SK-N-SH (cell line): ENCODE results near the gene HVCN1. TPM values are rescaled to one million over a fixed set of nuclear protein-coding genes. Genes with fewer than 3 reads are reported as not detected.

Experiments used
- CTCF ChIA-PET: fragments of 300-600, 350-600 bp; formaldehyde crosslinking; extraction: SDS; loops from one replicate; lab custom pipeline; 2021; lab: Yijun Ruan, JAX
- POLR2A ChIA-PET: fragments of 350-600 bp; sonication (Branson Sonifier 250); formaldehyde crosslinking; extraction: SDS; loops from one replicate; lab custom pipeline; 2020; ENCODE audit warnings: antibody characterized with exemption, inconsistent platforms; lab: Yijun Ruan, JAX
- DNase-seq: peaks from one replicate; pipeline ENCODE4 v3.0.0; 2012
- H2AFZ ChIP-seq: fragments of 200-600 bp; sonication (generic); 2 replicates; pipeline ENCODE4 v1.8.1; 2016; ENCODE audit warnings: antibody characterized with exemption, mild to moderate bottlenecking, low read depth
- H3F3A ChIP-seq: fragments of 200-600 bp; sonication (generic); replicated peaks from 2 replicates; pipeline ENCODE3; 2016; ENCODE audit warnings: antibody characterized with exemption, mild to moderate bottlenecking; ENCODE audit not compliant: insufficient read depth
- H3K27ac ChIP-seq, 2 experiments: fragments of 200-500 bp in 1 of 2; fragments of 200-600 bp in 1 of 2; sonication (Bioruptor generic) in 1 of 2; sonication (generic), shearing (Covaris generic) in 1 of 2; 2 replicates each; pipeline versions ENCODE4 v1.5.1 to v1.6.1; 2014 to 2016; ENCODE audit warnings: low read depth in 2 of 2, inconsistent platforms in 1 of 2, low read length in 1 of 2, mild to moderate bottlenecking in 1 of 2, mixed read lengths in 1 of 2
- H3K27me3 ChIP-seq: fragments of 200-600 bp; sonication (generic), shearing (Covaris generic); 2 replicates; pipeline ENCODE4 v1.6.1; 2016; ENCODE audit warnings: mixed run types; ENCODE audit not compliant: insufficient read depth
- H3K36me3 ChIP-seq, 2 experiments: fragments of 200-500 bp in 1 of 2; fragments of 200-600 bp in 1 of 2; sonication (Bioruptor generic) in 1 of 2; sonication (generic) in 1 of 2; replicated peaks in 1 of 2; 2 replicates each; pipeline versions ENCODE3 to v1.5.1; 2014 to 2016; ENCODE audit warnings: low read length in 1 of 2, mild to moderate bottlenecking in 1 of 2; ENCODE audit not compliant: insufficient read depth in 2 of 2, control insufficient read depth in 1 of 2
- H3K4me1 ChIP-seq, 2 experiments: fragments of 200-500 bp in 1 of 2; fragments of 200-600 bp in 1 of 2; sonication (Bioruptor generic) in 1 of 2; sonication (generic), shearing (Covaris generic) in 1 of 2; 2 replicates each; pipeline versions ENCODE4 v1.5.1 to v1.6.1; 2014 to 2016; ENCODE audit warnings: low read depth in 1 of 2, low read length in 1 of 2, mixed run types in 1 of 2; ENCODE audit not compliant: insufficient read depth in 2 of 2, control insufficient read depth in 1 of 2
- H3K4me2 ChIP-seq: fragments of 200-600 bp; sonication (generic), shearing (Covaris generic); 2 replicates; pipeline ENCODE4 v1.6.1; 2017; ENCODE audit warnings: mixed run types
- H3K4me3 ChIP-seq, 2 experiments: fragments of 200-500 bp in 1 of 2; fragments of 200-600 bp in 1 of 2; sonication (Bioruptor generic) in 1 of 2; sonication (generic), shearing (Covaris generic) in 1 of 2; 2 replicates each; pipeline versions ENCODE4 v1.5.1 to v1.8.1; 2014 to 2016; ENCODE audit warnings: low read depth in 2 of 2, inconsistent platforms in 1 of 2, low read length in 1 of 2, mild to moderate bottlenecking in 1 of 2, mixed read lengths in 1 of 2, moderate library complexity in 1 of 2
- H3K79me2 ChIP-seq: fragments of 200-600 bp; sonication (generic); 2 replicates; pipeline ENCODE4 v1.8.1; 2017; ENCODE audit warnings: mild to moderate bottlenecking; ENCODE audit not compliant: insufficient read depth
- H3K9ac ChIP-seq: fragments of 200-600 bp; sonication (generic); 2 replicates; pipeline ENCODE4 v1.6.1; 2017; ENCODE audit warnings: mixed run types
- H3K9me2 ChIP-seq: fragments of 200-600 bp; sonication (generic); 2 replicates; pipeline ENCODE4 v1.6.1; 2017; ENCODE audit warnings: mixed run types
- H3K9me3 ChIP-seq: fragments of 200-600 bp; sonication (generic); 2 replicates; pipeline ENCODE4 v1.6.1; 2017; ENCODE audit warnings: mixed run types, mild to moderate bottlenecking, moderate library complexity
- H4K20me1 ChIP-seq: fragments of 200-600 bp; sonication (generic); 2 replicates; pipeline ENCODE4 v1.6.1; 2017; ENCODE audit warnings: mild to moderate bottlenecking, mixed run types; ENCODE audit not compliant: insufficient read depth
- CHD2 ChIP-seq: fragments of 150-350 bp; IDR thresholded peaks from 2 replicates; pipeline ENCODE4 v1.6.1; 2018; ENCODE audit warnings: low read length; ENCODE audit not compliant: partially characterized antibody
- ELF1 ChIP-seq: IDR thresholded peaks from 2 replicates; pipeline ENCODE4 v1.4.0; 2012
- EP300 ChIP-seq, 2 experiments: IDR thresholded peaks; 2 replicates each; pipeline versions ENCODE4 v1.4.0 to v1.6.1; 2012; ENCODE audit warnings: borderline replicate concordance in 1 of 2, low read depth in 1 of 2, low read length in 1 of 2
- EZH2phosphoT487 ChIP-seq: fragments of 200-600 bp; sonication (generic); IDR thresholded peaks from 2 replicates; pipeline ENCODE4 v1.6.1; 2017; ENCODE audit warnings: low read depth, mixed run types, mild to moderate bottlenecking, antibody characterized with exemption, moderate library complexity, borderline replicate concordance
- FOSL2 ChIP-seq: IDR thresholded peaks from 2 replicates; pipeline ENCODE4 v1.4.0; 2012; ENCODE audit warnings: low read depth, mild to moderate bottlenecking, moderate library complexity, borderline replicate concordance
- FOXJ3 ChIP-seq: sonication (generic); formaldehyde crosslinking; IDR thresholded peaks from 2 replicates; pipeline ENCODE4 v1.5.1; 2020; ENCODE audit warnings: mild to moderate bottlenecking, missing genetic modification reagents
- GABPA ChIP-seq: IDR thresholded peaks from 2 replicates; pipeline ENCODE4 v1.4.0; 2012; ENCODE audit warnings: low read depth, mild to moderate bottlenecking
- IRF3 ChIP-seq: fragments of 150-350 bp; IDR thresholded peaks from 2 replicates; pipeline ENCODE4 v1.6.1; 2016; ENCODE audit warnings: mild to moderate bottlenecking, low read depth, low read length
- JUND ChIP-seq: IDR thresholded peaks from 2 replicates; pipeline ENCODE4 v1.4.0; 2012
- MAX ChIP-seq: IDR thresholded peaks from 2 replicates; pipeline ENCODE4 v1.4.0; 2012; ENCODE audit warnings: low read depth
- MXI1 ChIP-seq: IDR thresholded peaks from 2 replicates; pipeline ENCODE4 v1.6.1; 2012; ENCODE audit warnings: mild to moderate bottlenecking, low read depth, low read length, improper control_type of control experiment
- NFIC ChIP-seq: IDR thresholded peaks from 2 replicates; pipeline ENCODE4 v1.4.0; 2012; ENCODE audit warnings: borderline replicate concordance
- NRF1 ChIP-seq: IDR thresholded peaks from 2 replicates; pipeline ENCODE4 v1.6.1; 2012; ENCODE audit warnings: low read depth, mild to moderate bottlenecking, low read length
- POLR2AphosphoS5 ChIP-seq: IDR thresholded peaks from 2 replicates; pipeline ENCODE4 v1.6.1; 2012; ENCODE audit warnings: low read depth, low read length
- RCOR1 ChIP-seq: fragments of 150-350 bp; IDR thresholded peaks from 2 replicates; pipeline ENCODE4 v1.6.1; 2017; ENCODE audit warnings: antibody characterized with exemption, low read length
- RFX5 ChIP-seq: IDR thresholded peaks from 2 replicates; pipeline ENCODE4 v1.6.1; 2012; ENCODE audit warnings: mild to moderate bottlenecking, improper control_type of control experiment, low read length
- SIN3A ChIP-seq: IDR thresholded peaks from 2 replicates; pipeline ENCODE4 v1.6.1; 2012; ENCODE audit warnings: low read depth, mild to moderate bottlenecking, low read length, moderate library complexity, borderline replicate concordance
- SMC3 ChIP-seq: IDR thresholded peaks from 2 replicates; pipeline ENCODE4 v1.6.1; 2012; ENCODE audit warnings: low read depth, low read length, improper control_type of control experiment
- TAF1 ChIP-seq: IDR thresholded peaks from 2 replicates; pipeline ENCODE4 v1.6.1; 2012; ENCODE audit warnings: low read depth, mild to moderate bottlenecking, low read length, moderate library complexity, borderline replicate concordance
- TCF12 ChIP-seq: IDR thresholded peaks from 2 replicates; pipeline ENCODE4 v1.4.0; 2012
- TEAD4 ChIP-seq: IDR thresholded peaks from 2 replicates; pipeline ENCODE4 v1.4.0; 2012; ENCODE audit warnings: mild to moderate bottlenecking, borderline replicate concordance; ENCODE audit not compliant: insufficient read depth
- USF1 ChIP-seq: IDR thresholded peaks from 2 replicates; pipeline ENCODE4 v1.4.0; 2012; ENCODE audit warnings: low read depth, borderline replicate concordance
- YY1 ChIP-seq: IDR thresholded peaks from 2 replicates; pipeline ENCODE4 v1.4.0; 2012; ENCODE audit warnings: low read depth, mild to moderate bottlenecking
- WGBS: methylation state at CpG from one replicate; pipeline ENCODE4 v1.1.6; 2017; ENCODE audit warnings: low lambda C conversion rate; 5-methylcytosine and 5-hydroxymethylcytosine counted together
- polyA plus RNA-seq, 3 experiments: library from polyadenylated mRNA; depleted of rRNA; stranded (reverse); fragments of >200 nt; gene quantifications; 2 replicates each; pipeline ENCODE4 v1.2.3, GENCODE V29; 2012

Gene HVCN1
- polyA plus RNA-seq, 1 of the 3 experiments (the other 2 are of a cell fraction): 0.03 TPM

GRCh38 chr12:110670161-110670701 is 18.7 kb downstream of the HVCN1 start:
- Histone ChIP-seq H3K79me2 (no peaks in the 10 kb centered on the region), H3K27me3 (no peaks in the 10 kb centered on the region), H3K4me1 (no peaks in the 10 kb centered on the region), H2AFZ (no peak overlapping the region), H3K27ac (no peak overlapping the region), H3K4me3 (no peak overlapping the region), H3K36me3 (no peaks in the 10 kb centered on the region), H3K9me3 (0 out of 2 replicates have a peak, but pooled peaks cover 5% of the 10 kb centered on the region), H3K9me2 (no peaks in the 10 kb centered on the region), H3K4me2 (no peak overlapping the region), H3K9ac (no peak overlapping the region), H4K20me1 (no peaks in the 10 kb centered on the region), H3F3A (no peaks in the 10 kb centered on the region)
- DNase-seq: no peak
- POLR2A ChIA-PET: no interaction called here
- 52% methylated on average over 4 of the region's 4 CpGs for WGBS
- TF ChIP-seq NFIC (no peak), TEAD4 (no peak), EZH2phosphoT487 (no peak), GABPA (no peak), YY1 (no peak), MAX (no peak), TCF12 (no peak), JUND (no peak), RCOR1 (no peak), EP300 (IDR thresholded peaks at IDR 0.05; ENCODE audit: borderline replicate concordance in 1 of 2, low read depth in 1 of 2, low read length in 1 of 2) (no peak), FOSL2 (no peak), NRF1 (no peak), RFX5 (no peak), FOXJ3 (CRISPR knock-in tag) (no peak), POLR2AphosphoS5 (no peak)
- CTCF ChIA-PET: no interaction called here

- Histone ChIP-seq H3K79me2 (no peaks in the 10 kb centered on the region), H3K27me3 (no peaks in the 10 kb centered on the region), H3K36me3 (no peaks in the 10 kb centered on the region), H3F3A (no peaks in the 10 kb centered on the region), H3K27ac (no peak overlapping the region), H3K9me3 (no peaks in the 10 kb centered on the region), H3K9me2 (no peaks in the 10 kb centered on the region), H2AFZ (no peak overlapping the region), H3K9ac (no peak overlapping the region), H3K4me3 (no peak overlapping the region), H3K4me1 (no peaks in the 10 kb centered on the region), H3K4me2 (no peak overlapping the region), H4K20me1 (no peaks in the 10 kb centered on the region)
- ChIA-PET POLR2A (no interaction called here), CTCF (no interaction called here)
- WGBS: 34% methylated on average over 5 of the region's 5 CpGs
- TF ChIP-seq TCF12 (no peak), GABPA (no peak), MXI1 (no peak), RFX5 (no peak), TAF1 (no peak), NFIC (no peak), SMC3 (no peak), CHD2 (no peak), EP300 (IDR thresholded peaks at IDR 0.05; ENCODE audit: borderline replicate concordance in 1 of 2, low read depth in 1 of 2, low read length in 1 of 2) (no peak), SIN3A (no peak), MAX (no peak), USF1 (no peak), EZH2phosphoT487 (no peak), TEAD4 (no peak), JUND (no peak), ELF1 (no peak), NRF1 (no peak), IRF3 (no peak)
- DNase-seq: no peak
Measured at GRCh38 chr12:110669193-110669502, 19.8 kb downstream of the HVCN1 start.
